Neuronal stem cell (in vitro differentiated cells): ENCODE data around the gene TIMM13.

Source experiments
- DNase-seq: peaks from one replicate; pipeline ENCODE4 v3.0.0-alpha.2; 2013; ENCODE audit warnings: low spot score
- H2AFZ ChIP-seq: one replicate; pipeline ENCODE4 v1.6.1; 2013; ENCODE audit warnings: mild to moderate bottlenecking, low read length, inconsistent platforms
- H2AK5ac ChIP-seq: 2 replicates; pipeline ENCODE4 v1.6.1; 2013; ENCODE audit warnings: low read depth, mild to moderate bottlenecking, inconsistent platforms, low read length, moderate library complexity, mixed read lengths
- H2BK120ac ChIP-seq: 2 replicates; pipeline ENCODE4 v1.6.1; 2013; ENCODE audit warnings: low read depth, mild to moderate bottlenecking, inconsistent platforms, low read length, moderate library complexity, mixed read lengths
- H2BK12ac ChIP-seq: one replicate; pipeline ENCODE4 v1.6.1; 2013; ENCODE audit warnings: low read length, inconsistent platforms
- H2BK15ac ChIP-seq: 2 replicates; pipeline ENCODE4 v1.6.1; 2013; ENCODE audit warnings: mild to moderate bottlenecking, low read length, inconsistent platforms, mixed read lengths
- H2BK5ac ChIP-seq: one replicate; pipeline ENCODE4 v1.6.1; 2013; ENCODE audit warnings: inconsistent platforms, mild to moderate bottlenecking, low read length, moderate library complexity
- H3K14ac ChIP-seq: one replicate; pipeline ENCODE4 v1.6.1; 2013; ENCODE audit warnings: low read length, inconsistent platforms
- H3K18ac ChIP-seq: 2 replicates; pipeline ENCODE4 v1.6.1; 2013; ENCODE audit warnings: low read length, inconsistent platforms
- H3K23ac ChIP-seq: 2 replicates; pipeline ENCODE4 v1.6.1; 2013; ENCODE audit warnings: low read depth, mild to moderate bottlenecking, mixed read lengths, low read length, inconsistent platforms; ENCODE audit not compliant: poor library complexity
- H3K27ac ChIP-seq: replicated peaks from 3 replicates; pipeline ENCODE4 v1.5.1; 2013; ENCODE audit warnings: low read length, inconsistent platforms
- H3K27me3 ChIP-seq, 3 experiments: 2 replicates each; pipeline ENCODE4 v1.6.1; 2013; ENCODE audit warnings: low read length in 3 of 3, mild to moderate bottlenecking in 2 of 3, inconsistent platforms in 1 of 3, low read depth in 1 of 3, mixed read lengths in 1 of 3, moderate library complexity in 1 of 3; ENCODE audit not compliant: control insufficient read depth in 3 of 3, insufficient read depth in 3 of 3
- H3K36me3 ChIP-seq, 2 donors: replicated peaks in 1 of 2; 2 replicates each; pipeline ENCODE4 v1.6.1; 2013; ENCODE audit warnings: low read length in 2 of 2; ENCODE audit not compliant: control insufficient read depth in 2 of 2, insufficient read depth in 2 of 2
- H3K4ac ChIP-seq: 2 replicates; pipeline ENCODE4 v1.6.1; 2013; ENCODE audit warnings: inconsistent platforms, mild to moderate bottlenecking, low read length, moderate library complexity
- H3K4me1 ChIP-seq, 2 donors: 1 replicate in 1 of 2; 2 replicates in 1 of 2; pipeline ENCODE4 v1.6.1; 2013; ENCODE audit warnings: low read length in 2 of 2, low read depth in 1 of 2; ENCODE audit not compliant: control insufficient read depth in 2 of 2, insufficient read depth in 1 of 2
- H3K4me2 ChIP-seq: one replicate; pipeline ENCODE4 v1.6.1; 2013; ENCODE audit warnings: mild to moderate bottlenecking, low read length, inconsistent platforms; ENCODE audit not compliant: insufficient read depth, poor library complexity, severe bottlenecking
- H3K4me3 ChIP-seq, 2 donors: 2 replicates each; pipeline ENCODE4 v1.5.1; 2013; ENCODE audit warnings: low read length in 2 of 2, mild to moderate bottlenecking in 2 of 2, inconsistent platforms in 1 of 2, moderate library complexity in 1 of 2
- H3K79me1 ChIP-seq: one replicate; pipeline ENCODE4 v1.6.1; 2013; ENCODE audit warnings: low read depth, mild to moderate bottlenecking, inconsistent platforms, low read length, moderate library complexity
- H3K9ac ChIP-seq: one replicate; pipeline ENCODE4 v1.6.1; 2013; ENCODE audit warnings: mild to moderate bottlenecking, low read depth, low read length, inconsistent platforms; ENCODE audit not compliant: poor library complexity
- H3K9me3 ChIP-seq, 2 donors: replicated peaks in 1 of 2; 2 replicates each; pipeline versions ENCODE3 to v1.6.1; 2013; ENCODE audit warnings: low read length in 2 of 2, mild to moderate bottlenecking in 2 of 2, inconsistent platforms in 1 of 2, low read depth in 1 of 2, mixed read lengths in 1 of 2, moderate library complexity in 1 of 2; ENCODE audit not compliant: control insufficient read depth in 2 of 2, insufficient read depth in 1 of 2
- H4K8ac ChIP-seq: one replicate; pipeline ENCODE4 v1.6.1; 2013; ENCODE audit warnings: low read depth, mild to moderate bottlenecking, inconsistent platforms, low read length, moderate library complexity
- H4K91ac ChIP-seq: one replicate; pipeline ENCODE4 v1.6.1; 2013; ENCODE audit warnings: low read length, low read depth, mild to moderate bottlenecking, inconsistent platforms; ENCODE audit not compliant: poor library complexity
- WGBS, 2 donors: extraction: QIAGEN DNeasy Blood & Tissue Kit; methylation state at CpG; one replicate each; pipeline ENCODE4 v1.1.7; 2013; ENCODE audit warnings: missing lambda C conversion rate in 2 of 2, mixed read lengths in 1 of 2; ENCODE audit not compliant: insufficient read length in 2 of 2, insufficient replicate concordance in 1 of 2; ENCODE audit errors: extremely low coverage in 2 of 2; 5-methylcytosine and 5-hydroxymethylcytosine counted together

Gene TIMM13

DNA sequence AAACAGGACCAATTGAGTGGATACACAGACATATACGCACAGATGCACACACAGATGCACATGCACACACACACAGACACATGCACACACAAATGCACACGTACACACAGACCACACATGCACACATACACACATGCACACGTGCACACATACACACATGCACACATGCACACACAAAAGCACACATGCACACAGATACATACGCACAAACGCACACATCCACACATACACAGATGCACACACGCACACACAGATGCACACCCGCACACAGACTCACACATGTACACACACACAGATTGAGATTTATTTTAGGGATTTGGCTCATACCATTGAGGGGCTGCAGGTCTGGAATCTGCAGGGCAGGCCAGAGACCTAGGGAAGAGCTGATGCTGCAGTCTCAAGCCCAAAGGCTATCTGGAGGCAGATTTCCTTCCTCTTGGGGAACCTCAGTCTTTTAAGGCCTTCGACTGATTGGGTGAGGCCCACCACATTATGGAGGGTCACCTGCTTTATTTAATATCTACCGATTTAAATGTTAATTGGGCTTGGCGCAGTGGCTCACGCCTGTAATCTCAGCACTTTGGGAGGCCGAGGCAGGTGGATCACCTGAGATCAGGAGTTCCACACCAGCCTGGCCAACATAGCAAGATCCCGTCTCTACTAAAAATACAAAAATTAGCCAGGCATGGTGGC, 44.7 kb downstream of the TIMM13 start:
- Histone ChIP-seq H2BK12ac (no peak overlapping the region), H3K79me1 (no peaks in the 10 kb centered on the region), H2BK120ac (no peak overlapping the region), H2BK15ac (no peak overlapping the region), H3K4me2 (no peak overlapping the region), H3K27ac (no peak overlapping the region), H4K91ac (no peak overlapping the region), H2AFZ (no peak overlapping the region), H3K18ac (no peak overlapping the region), H3K27me3 (peaks cover 0 to 3% (median 0%) of the 10 kb centered on the region in 3 experiments), H2AK5ac (no peak overlapping the region), H4K8ac (no peak overlapping the region), H3K9ac (no peak overlapping the region), H3K14ac (no peak overlapping the region), H3K4me3 (peak overlapping the region in 1 of 2 donors; percentile 63), H3K4me1 (peaks cover 2 to 4% of the 10 kb centered on the region in 2 donors), H3K36me3 (no peaks in the 10 kb centered on the region), H3K4ac (no peak overlapping the region), H3K23ac (no peak overlapping the region), H2BK5ac (no peak overlapping the region), H3K9me3 (peaks cover 0 to 4% of the 10 kb centered on the region in 2 donors)
- DNase-seq: no peak
- no CpG with 5 or more reads among the region's 13 CpGs for WGBS, 2 donors

DNA sequence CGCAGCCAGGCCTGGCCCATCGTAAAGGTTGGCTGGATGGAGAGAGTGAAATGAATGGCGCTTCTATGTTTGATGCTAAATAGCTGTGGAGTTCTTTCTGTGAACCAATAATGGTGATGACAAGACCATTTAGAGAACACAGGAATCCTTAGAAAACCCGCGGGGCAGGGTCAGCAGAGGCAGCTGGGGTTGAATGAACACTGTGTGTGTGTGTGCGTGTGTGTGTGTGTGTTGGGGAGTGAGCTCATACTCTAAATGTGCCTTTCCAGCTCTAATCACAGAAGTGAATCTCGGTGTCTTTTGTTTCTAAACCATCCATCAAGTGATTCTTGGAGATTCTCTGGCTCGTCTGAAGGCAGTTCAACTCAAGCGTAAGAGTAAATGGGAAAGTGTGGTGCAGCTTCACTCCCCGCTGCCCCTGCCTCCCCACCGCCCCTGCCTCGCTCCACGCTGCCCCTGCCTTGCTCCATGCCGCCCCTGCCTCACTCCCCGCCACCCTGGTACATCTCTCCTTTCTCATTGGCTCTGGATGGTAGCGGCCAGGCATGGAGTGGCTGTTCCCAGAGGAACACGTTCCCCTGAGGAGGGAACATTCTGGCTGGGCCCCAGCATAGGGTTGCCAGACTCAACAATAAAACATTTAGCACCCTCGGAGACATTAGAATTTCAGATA, 46.1 kb downstream of the TIMM13 start:
- Histone ChIP-seq H3K4me1 (peaks cover 2 to 4% of the 10 kb centered on the region in 2 donors), H3K14ac (no peak overlapping the region), H2BK120ac (no peak overlapping the region), H3K27me3 (peaks cover 0 to 3% (median 0%) of the 10 kb centered on the region in 3 experiments), H3K4ac (no peak overlapping the region), H2AFZ (peak overlapping the region; percentile 82), H4K91ac (no peak overlapping the region), H3K36me3 (no peaks in the 10 kb centered on the region), H3K4me2 (no peak overlapping the region), H2BK12ac (peak overlapping the region; percentile 58), H3K23ac (no peak overlapping the region), H4K8ac (no peak overlapping the region), H3K9ac (no peak overlapping the region), H2BK15ac (peak overlapping the region; percentile 75), H3K4me3 (peak overlapping the region in 1 of 2 donors; percentile 2), H3K27ac (peak overlapping the region; percentile 22), H2BK5ac (no peak overlapping the region), H3K18ac (no peak overlapping the region), H3K79me1 (no peaks in the 10 kb centered on the region), H2AK5ac (no peak overlapping the region), H3K9me3 (peaks cover 0 to 4% of the 10 kb centered on the region in 2 donors)
- no CpG with 5 or more reads among the region's 18 CpGs for WGBS, 2 donors
- peak; percentile 21 for DNase-seq

DNA sequence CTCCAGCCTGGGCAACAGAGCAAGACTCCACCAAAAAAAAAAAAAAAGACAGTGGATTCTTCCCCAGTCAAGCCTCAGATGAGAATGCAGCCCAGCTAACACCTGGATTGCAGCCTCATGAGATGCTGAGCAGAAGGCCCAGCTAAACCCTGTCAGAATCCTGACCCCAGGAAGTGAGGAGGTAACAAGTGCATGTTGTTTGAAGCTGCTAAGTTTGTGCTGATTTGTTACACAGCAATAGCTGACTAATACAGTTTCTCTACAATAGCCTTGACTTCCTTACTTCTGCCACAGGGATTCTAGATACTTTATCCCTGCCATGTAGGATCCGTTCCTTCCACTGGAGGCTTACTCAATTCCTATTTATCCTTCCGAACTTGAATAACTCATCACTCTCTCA, 46.8 kb downstream of the TIMM13 start:
- H3K27ac ChIP-seq: peak overlapping the region; percentile 22

More for the DNA sequence above, 46.8 kb downstream of the TIMM13 start:
- H3K23ac ChIP-seq: no peak overlapping the region
- no peak overlapping the region for H3K14ac ChIP-seq
- no peaks in the 10 kb centered on the region for H3K36me3 ChIP-seq
- no peak overlapping the region for H4K91ac ChIP-seq
- no peaks in the 10 kb centered on the region for H3K79me1 ChIP-seq
- H3K4me2 ChIP-seq: no peak overlapping the region
- no peak for DNase-seq
- no peak overlapping the region for H2BK5ac ChIP-seq
- H3K18ac ChIP-seq: no peak overlapping the region
- H2AK5ac ChIP-seq: no peak overlapping the region
- H2BK15ac ChIP-seq: no peak overlapping the region
- H3K9ac ChIP-seq: no peak overlapping the region
- H3K4ac ChIP-seq: no peak overlapping the region
- no peak overlapping the region for H4K8ac ChIP-seq
- H2BK120ac ChIP-seq: no peak overlapping the region
- H3K9me3 ChIP-seq: peaks cover 0 to 4% of the 10 kb centered on the region in 2 donors
- peak overlapping the region in 1 of 2 donors; percentile 5 for H3K4me3 ChIP-seq
- peaks cover 2 to 4% of the 10 kb centered on the region in 2 donors for H3K4me1 ChIP-seq
- H2AFZ ChIP-seq: peak overlapping the region; percentile 82
- WGBS, 2 donors: no CpG with 5 or more reads among the region's 2 CpGs
- no peak overlapping the region for H2BK12ac ChIP-seq
- H3K27me3 ChIP-seq: peaks cover 0 to 3% (median 0%) of the 10 kb centered on the region in 3 experiments
